ENCODE results near the gene KIF5B. TPM values are rescaled to one million over a fixed set of nuclear protein-coding genes. Genes with fewer than 3 reads are reported as not detected.

The KIF5B gene
- 67.9 and 70.5 TPM in 2 replicates for total RNA-seq (2021)
- long read RNA-seq, full-length matches to known transcripts = 5 of 864 reads
- long read RNA-seq, partial matches to known transcripts = 817 of 864 reads
- long read RNA-seq, other reads (novel, unspliced or antisense) = 42 of 864 reads

DNA sequence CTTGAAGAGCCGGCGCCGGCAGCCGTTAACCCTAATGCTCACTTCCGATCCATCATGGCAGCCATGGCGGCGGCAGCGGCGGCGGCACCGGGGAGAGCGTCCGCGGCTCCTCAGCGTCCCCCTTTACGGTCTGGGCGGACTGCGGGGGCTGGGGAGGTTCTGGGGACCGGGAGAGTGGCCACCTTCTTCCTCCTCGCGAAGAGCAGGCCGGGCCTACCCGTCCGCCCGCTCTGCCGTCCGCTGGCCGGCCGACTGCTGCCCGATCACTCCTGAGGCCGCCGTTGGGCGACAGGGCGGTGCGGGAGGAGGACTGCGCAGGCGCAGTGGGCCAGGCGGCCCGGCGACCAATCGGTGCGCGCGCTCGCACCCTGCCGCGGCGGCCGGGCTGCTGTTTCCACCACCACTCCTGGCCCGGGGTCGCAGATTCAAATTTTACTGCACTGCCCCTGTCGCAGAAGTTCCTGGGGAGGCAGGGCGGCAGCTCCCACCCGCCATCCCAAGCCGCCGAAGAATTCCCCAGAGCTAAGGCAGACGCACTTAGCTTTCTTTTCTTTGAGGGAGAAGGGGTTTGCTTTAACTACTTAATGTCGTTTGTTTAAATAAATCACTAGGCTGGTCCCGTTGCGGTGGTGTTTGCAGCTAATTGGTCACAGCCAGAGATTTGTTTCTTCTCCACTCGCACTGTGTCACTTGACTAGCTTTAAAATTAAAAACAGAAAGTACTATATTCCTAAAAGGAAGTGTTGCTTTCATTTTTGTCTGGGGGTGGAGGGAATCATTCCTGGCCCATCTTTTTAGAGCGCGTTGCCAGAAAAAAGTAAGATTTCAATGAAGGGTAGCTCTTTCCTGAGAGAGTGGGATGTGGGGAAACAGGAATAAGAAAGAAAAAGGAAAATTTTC, at the start of gene KIF5B:
KIF5B (minus strand) TSS at position 290 of the 900 bp plus-strand sequence. CDS start 452 bp downstream, outside the sequence.
- H3K4ac ChIP-seq (ENCODE audit: low read depth, low read length) = no peak within 1 kb of the TSS
- no peaks in the 10 kb centered on the region for H3K79me1 ChIP-seq (ENCODE audit: insufficient read depth, low read depth, low read length, poor library complexity, severe bottlenecking)
- H3K23me2 ChIP-seq (ENCODE audit: insufficient read length, low read depth, low read length, poor library complexity, severe bottlenecking) = peaks cover 9% of the 10 kb centered on the region
- H3K9me3 ChIP-seq (ENCODE audit: control insufficient read depth, low read depth, low read length) = no peaks in the 10 kb centered on the region
- H2BK120ac ChIP-seq (ENCODE audit: low read depth, low read length, poor library complexity, severe bottlenecking) = peak within 1 kb of the TSS; percentile 70
- peak within 1 kb of the TSS; percentile 92 to 98 (median 97) for H3K27ac Mint-ChIP-seq
- no peaks in the 10 kb centered on the region for H3K27me3 ChIP-seq (ENCODE audit: insufficient read depth, low read length)
- no peak within 1 kb of the TSS for H2BK20ac ChIP-seq (ENCODE audit: low read depth, low read length, poor library complexity, severe bottlenecking)
- peaks cover 35% of the 10 kb centered on the region for H3K79me2 ChIP-seq (ENCODE audit: insufficient read depth, low read length)
- no peak within 1 kb of the TSS for H3K27ac ChIP-seq (ENCODE audit: insufficient read length, low read depth, low read length)
- H3K14ac ChIP-seq (ENCODE audit: insufficient read depth, low read length) = peak within 1 kb of the TSS; percentile 99
- H3K4me3 Mint-ChIP-seq = peak within 1 kb of the TSS; percentile 98 to 99
- peak within 1 kb of the TSS; percentile 98 for H3K18ac ChIP-seq (ENCODE audit: insufficient read length, low read depth, low read length)
- peak within 1 kb of the TSS; percentile 27 for H4K8ac ChIP-seq (replicated peaks; ENCODE audit: insufficient read length, low read depth, low read length)
- H2BK15ac ChIP-seq (ENCODE audit: low read depth, low read length) = no peak within 1 kb of the TSS
- H4K20me1 ChIP-seq (ENCODE audit: control insufficient read depth, insufficient read depth, insufficient read length) = no peaks in the 10 kb centered on the region
- H3K23ac ChIP-seq (ENCODE audit: insufficient read length, low read depth, low read length) = no peak within 1 kb of the TSS
- TF ChIP-seq, protein P1, sequence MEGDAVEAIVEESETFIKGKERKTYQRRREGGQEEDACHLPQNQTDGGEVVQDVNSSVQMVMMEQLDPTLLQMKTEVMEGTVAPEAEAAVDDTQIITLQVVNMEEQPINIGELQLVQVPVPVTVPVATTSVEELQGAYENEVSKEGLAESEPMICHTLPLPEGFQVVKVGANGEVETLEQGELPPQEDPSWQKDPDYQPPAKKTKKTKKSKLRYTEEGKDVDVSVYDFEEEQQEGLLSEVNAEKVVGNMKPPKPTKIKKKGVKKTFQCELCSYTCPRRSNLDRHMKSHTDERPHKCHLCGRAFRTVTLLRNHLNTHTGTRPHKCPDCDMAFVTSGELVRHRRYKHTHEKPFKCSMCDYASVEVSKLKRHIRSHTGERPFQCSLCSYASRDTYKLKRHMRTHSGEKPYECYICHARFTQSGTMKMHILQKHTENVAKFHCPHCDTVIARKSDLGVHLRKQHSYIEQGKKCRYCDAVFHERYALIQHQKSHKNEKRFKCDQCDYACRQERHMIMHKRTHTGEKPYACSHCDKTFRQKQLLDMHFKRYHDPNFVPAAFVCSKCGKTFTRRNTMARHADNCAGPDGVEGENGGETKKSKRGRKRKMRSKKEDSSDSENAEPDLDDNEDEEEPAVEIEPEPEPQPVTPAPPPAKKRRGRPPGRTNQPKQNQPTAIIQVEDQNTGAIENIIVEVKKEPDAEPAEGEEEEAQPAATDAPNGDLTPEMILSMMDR (conservative IDR thresholded peaks at IDR 0.05) = no peak
- peak; percentile 93 for DNase-seq
- peaks cover 2% of the 10 kb centered on the region for H3K27me3 Mint-ChIP-seq (ENCODE audit: low read depth)
- no peak within 1 kb of the TSS for H3T11ph ChIP-seq (ENCODE audit: low read length)
- H3K4me1 Mint-ChIP-seq = peaks cover 32 to 40% of the 10 kb centered on the region in 2 experiments
- H4K5ac ChIP-seq (ENCODE audit: insufficient read length, low read depth, low read length) = peak within 1 kb of the TSS; percentile 23
- no peak within 1 kb of the TSS for H2AFZ ChIP-seq (ENCODE audit: low read length)
- H3K9ac ChIP-seq (ENCODE audit: extremely low read depth, insufficient read length, low read length) = peak within 1 kb of the TSS; percentile 92
- no peak within 1 kb of the TSS for H2BK12ac ChIP-seq (ENCODE audit: insufficient read length, low read depth, low read length)
- H2BK5ac ChIP-seq (ENCODE audit: insufficient read length, low read length) = peak within 1 kb of the TSS; percentile 30
- H3K4me2 ChIP-seq (ENCODE audit: insufficient read depth, insufficient read length, low read length) = peak within 1 kb of the TSS; percentile 41
- H3K56ac ChIP-seq (ENCODE audit: insufficient read length, low read depth, low read length) = no peak within 1 kb of the TSS
- H2AK5ac ChIP-seq (ENCODE audit: insufficient read length, low read length) = no peak within 1 kb of the TSS
- H4K91ac ChIP-seq (ENCODE audit: insufficient read length, low read depth, low read length) = no peak within 1 kb of the TSS
- peaks cover 4% of the 10 kb centered on the region; the same call in 1 of the 2 replicates for H3K4me1 ChIP-seq (ENCODE audit: insufficient read depth, low read length)
- H3K9me3 Mint-ChIP-seq = no peaks in the 10 kb centered on the region
- WGBS (ENCODE audit: extremely low coverage, insufficient read length, low lambda C conversion rate) = no CpG with 5 or more reads among the region's 63 CpGs
- H3K36me3 Mint-ChIP-seq (ENCODE audit: insufficient read depth in 1 of 3, low read depth in 3 of 3) = peaks cover 3 to 8% (median 8%) of the 10 kb centered on the region in 3 experiments; a peak in 4 of 7 replicates

All from H9 (cell line).